Skin of body (tissue), 2 donors: Measurements from ENCODE around the gene OR2C1. TPM values are rescaled to one million over a fixed set of nuclear protein-coding genes. Genes with fewer than 3 reads are reported as not detected.

ENCODE experiments used
- DNase-seq: peaks from one replicate; lab custom pipeline; 2025; lab: John Stamatoyannopoulos, UW
- total RNA-seq: library from RNA; depleted of rRNA; stranded (reverse); fragments of >200 nt; gene quantifications from one replicate; pipeline ENCODE4 v1.2.3, GENCODE V29; 2014

OR2C1 gene
- total RNA-seq, 1 donor from 2014 or later: 0.30 TPM

DNA sequence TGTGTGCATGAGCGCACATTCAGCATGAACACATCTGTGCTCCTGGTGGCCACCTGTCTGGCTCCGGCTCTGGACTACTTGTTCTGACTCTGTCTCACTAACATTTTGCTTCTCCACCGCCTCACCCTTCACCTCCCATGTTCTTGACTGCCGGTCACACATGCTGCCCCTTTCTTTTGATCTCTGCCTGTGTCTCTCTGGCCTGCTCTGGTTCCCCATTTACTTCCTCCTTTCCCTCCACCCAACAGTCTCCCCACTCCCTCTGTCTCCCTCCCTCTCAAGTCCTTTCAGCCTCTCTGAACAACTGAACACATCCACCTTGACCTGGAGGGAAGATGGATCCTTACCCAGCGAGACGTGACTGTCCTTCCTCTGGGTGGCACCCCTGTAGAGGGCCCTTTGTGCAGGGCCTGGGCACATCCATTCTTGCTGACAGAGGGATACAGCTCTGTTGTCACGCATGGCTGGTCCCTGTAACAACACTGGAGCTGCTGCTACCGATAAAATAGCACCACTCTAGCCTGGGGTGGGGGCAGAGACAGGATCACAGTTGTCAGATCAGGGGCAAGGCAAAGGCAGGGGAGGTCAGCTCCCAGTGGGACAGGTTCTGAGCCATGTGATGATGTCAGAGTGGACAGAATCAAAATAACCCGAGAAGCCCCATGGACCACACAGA is 34.1 kb downstream of the OR2C1 start:
- DNase-seq: no peak

DNA sequence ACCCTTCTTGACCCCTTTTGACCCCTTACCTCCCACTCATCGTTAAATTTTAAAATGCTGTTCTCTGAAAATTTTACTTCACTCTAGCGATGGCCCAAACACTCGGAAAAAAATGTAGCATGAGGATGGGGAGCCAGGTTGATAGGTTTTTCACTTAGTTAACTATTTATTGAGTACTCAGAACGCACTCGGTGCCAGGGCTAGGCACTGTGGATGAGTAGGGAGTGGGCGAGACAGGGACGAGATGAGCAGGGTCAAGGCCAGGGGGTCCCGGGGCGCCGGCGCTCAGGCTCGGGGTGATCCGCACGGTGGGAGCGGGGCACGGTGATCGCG is 44.7 kb downstream of the OR2C1 start:
- no peak for DNase-seq

DNA sequence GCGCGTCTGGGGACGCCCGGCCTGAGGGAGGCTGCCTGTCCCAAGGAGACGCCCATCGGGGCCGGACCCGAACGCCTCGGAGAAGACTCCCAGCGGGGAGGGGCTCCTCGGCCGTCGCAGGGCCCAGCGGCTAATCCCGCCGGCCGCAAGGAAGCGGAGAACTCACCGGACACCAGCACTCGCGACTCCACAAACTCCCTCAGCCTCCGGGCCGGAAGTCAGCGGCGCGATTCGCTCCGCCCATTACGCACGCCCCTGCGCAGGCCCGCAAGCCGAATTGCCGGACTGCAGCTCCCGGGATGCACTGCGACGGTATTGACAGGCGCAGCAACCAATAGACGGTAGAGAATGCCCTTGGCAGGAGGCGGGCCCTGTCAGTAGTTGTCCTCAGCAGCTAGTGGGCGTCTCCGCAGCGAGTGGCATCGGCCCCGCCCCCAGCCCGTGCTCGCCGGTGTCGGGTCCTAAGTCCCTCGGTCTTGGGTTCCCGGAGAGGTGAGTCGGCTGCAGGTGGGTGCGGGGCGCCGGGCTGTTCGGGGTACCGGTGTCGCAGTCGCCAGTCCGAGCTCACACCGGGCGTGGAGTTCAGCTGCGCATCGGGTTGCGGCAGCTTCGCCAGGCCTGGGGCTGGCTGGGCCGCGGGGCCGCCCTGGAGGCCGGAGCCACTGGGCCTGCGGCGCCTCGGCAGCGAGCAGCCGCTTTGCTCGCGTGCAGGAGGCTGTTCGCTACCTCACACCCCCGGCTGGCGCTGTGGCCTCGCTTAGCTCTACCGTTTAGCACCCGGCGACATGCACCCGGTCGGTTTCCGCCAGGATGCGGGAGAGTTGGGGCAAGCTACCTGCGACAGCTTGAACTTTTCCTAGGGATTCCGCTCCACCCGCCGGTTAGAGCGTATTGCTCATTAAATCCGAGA is 45.3 kb downstream of the OR2C1 start, which contains the start of the genes ZNF174 and ZSCAN32:
Gene ZNF174 (plus strand): TSS at position 437 of the 910 bp plus-strand sequence. CDS start 790 bp downstream, outside the sequence.
Gene ZSCAN32 (minus strand): TSS at position 226 of the 910 bp plus-strand sequence. CDS start 3,447 bp downstream, outside the sequence.
- DNase-seq: peak; percentile 99

DNA sequence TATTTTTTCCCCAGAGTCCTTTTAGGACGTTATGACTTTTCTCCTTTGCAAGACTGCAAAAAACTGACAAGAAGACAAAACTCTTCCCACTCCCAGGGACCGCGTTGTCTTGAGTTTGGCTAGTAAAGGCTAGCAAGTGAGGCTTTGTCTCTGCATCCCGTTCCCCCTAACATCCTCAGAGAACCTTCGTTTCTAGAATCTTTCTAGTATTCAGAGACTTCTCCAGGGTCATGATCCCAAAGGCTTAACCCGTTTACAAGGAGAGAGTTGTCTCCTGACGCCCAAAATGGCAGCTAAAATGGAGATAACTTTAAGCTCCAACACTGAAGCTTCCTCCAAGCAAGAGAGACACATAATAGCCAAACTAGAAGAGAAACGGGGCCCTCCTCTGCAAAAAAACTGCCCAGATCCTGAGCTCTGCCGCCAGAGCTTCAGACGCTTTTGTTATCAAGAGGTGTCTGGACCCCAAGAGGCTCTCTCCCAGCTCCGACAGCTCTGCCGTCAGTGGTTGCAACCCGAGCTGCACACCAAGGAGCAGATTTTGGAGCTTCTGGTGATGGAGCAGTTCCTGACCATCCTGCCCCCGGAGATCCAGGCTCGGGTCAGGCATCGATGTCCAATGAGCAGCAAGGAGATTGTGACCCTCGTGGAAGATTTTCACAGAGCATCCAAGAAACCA is 46.2 kb downstream of the OR2C1 start:
- DNase-seq: no peak

Other genes with a start within 250 kb of the OR2C1 start
- gene ZNF205, start 243.3 kb upstream of the OR2C1 start, total RNA-seq: 6.1 TPM
- gene ZNF213, start 220.9 kb upstream of the OR2C1 start, total RNA-seq: 4.0 TPM
- gene OR1F1, start 167.7 kb upstream of the OR2C1 start, total RNA-seq: not detected
- 5.6 TPM for gene ZNF200, start 120.7 kb upstream of the OR2C1 start, total RNA-seq
- 1.8 TPM for gene MEFV, start 99.3 kb upstream of the OR2C1 start, total RNA-seq
- 35.3 TPM for gene ZNF263, start 72.4 kb upstream of the OR2C1 start, total RNA-seq
- gene TIGD7, start 50.5 kb upstream of the OR2C1 start, total RNA-seq: 10.3 TPM
- 21.4 TPM for gene ZNF75A, start 50.4 kb upstream of the OR2C1 start, total RNA-seq
- gene ZSCAN32, start 45.1 kb downstream of the OR2C1 start, total RNA-seq: 8.3 TPM
- gene ZNF174, start 45.3 kb downstream of the OR2C1 start, total RNA-seq: 5.7 TPM
- 2.6 TPM for gene ZNF597, start 87.6 kb downstream of the OR2C1 start, total RNA-seq
- 21.9 TPM for gene NAA60, start 87.8 kb downstream of the OR2C1 start, total RNA-seq
- gene C16orf90, start 139.6 kb downstream of the OR2C1 start, total RNA-seq: not detected
- gene CLUAP1, start 145.1 kb downstream of the OR2C1 start, total RNA-seq: 18.6 TPM
- gene NLRC3, start 221.5 kb downstream of the OR2C1 start, total RNA-seq: 0.39 TPM